ENCODE measurements around the gene RALGPS1.

Gene RALGPS1

GRCh38 chr9:127216210-127216887, 301.8 kb downstream of the RALGPS1 start:
- Histone ChIP-seq H3K36me3 (no peaks in the 10 kb centered on the region), H3K4me1 (ENCODE audit: control insufficient read depth in 1 of 2, insufficient read depth in 1 of 2, low read depth in 1 of 2, low read length in 1 of 2) (no peaks in the 10 kb centered on the region), H3K27ac (no peak overlapping the region), H3K27me3 (peaks cover 3% of the 10 kb centered on the region), H3K4me3 (ENCODE audit: low read depth in 1 of 2, low read length in 1 of 2) (no peak overlapping the region), H3K9me3 (no peaks in the 10 kb centered on the region)
- no peak for TF ChIP-seq CTCF (IDR thresholded peaks at IDR 0.05)

GRCh38 chr9:127216888-127217217, 302.3 kb downstream of the RALGPS1 start:
- Histone ChIP-seq H3K4me3 (ENCODE audit: low read depth in 1 of 2, low read length in 1 of 2) (no peak overlapping the region), H3K27me3 (peaks cover 3% of the 10 kb centered on the region), H3K4me1 (ENCODE audit: control insufficient read depth in 1 of 2, insufficient read depth in 1 of 2, low read depth in 1 of 2, low read length in 1 of 2) (peaks cover 3 to 4% of the 10 kb centered on the region in 2 experiments), H3K9me3 (no peaks in the 10 kb centered on the region), H3K36me3 (no peaks in the 10 kb centered on the region), H3K27ac (no peak overlapping the region)
- TF ChIP-seq CTCF (IDR thresholded peaks at IDR 0.05) = no peak

- H3K36me3 ChIP-seq = no peaks in the 10 kb centered on the region
- no peak overlapping the region for H3K4me3 ChIP-seq (ENCODE audit: low read depth in 1 of 2, low read length in 1 of 2)
- peaks cover 13% of the 10 kb centered on the region for H3K27me3 ChIP-seq
- no peak overlapping the region for H3K27ac ChIP-seq
- no peaks in the 10 kb centered on the region for H3K9me3 ChIP-seq
- no peak for TF ChIP-seq CTCF (IDR thresholded peaks at IDR 0.05)
- H3K4me1 ChIP-seq (ENCODE audit: control insufficient read depth in 1 of 2, insufficient read depth in 1 of 2, low read depth in 1 of 2, low read length in 1 of 2) = peaks cover 10% of the 10 kb centered on the region in 2 experiments
Observed at GRCh38 chr9:127218818-127219217, 304.2 kb downstream of the RALGPS1 start.

- no peak overlapping the region for H3K4me3 ChIP-seq (ENCODE audit: low read depth in 1 of 2, low read length in 1 of 2)
- H3K27ac ChIP-seq = no peak overlapping the region
- TF ChIP-seq CTCF (IDR thresholded peaks at IDR 0.05) = no peak
- peaks cover 12 to 17% of the 10 kb centered on the region in 2 experiments for H3K4me1 ChIP-seq (ENCODE audit: control insufficient read depth in 1 of 2, insufficient read depth in 1 of 2, low read depth in 1 of 2, low read length in 1 of 2)
- no peaks in the 10 kb centered on the region for H3K9me3 ChIP-seq
- H3K36me3 ChIP-seq = no peaks in the 10 kb centered on the region
- H3K27me3 ChIP-seq = peaks cover 20% of the 10 kb centered on the region
Observed at GRCh38 chr9:127219520-127219919, 304.9 kb downstream of the RALGPS1 start.

GRCh38 chr9:127221695-127222094, 307.1 kb downstream of the RALGPS1 start:
- Histone ChIP-seq H3K9me3 (no peaks in the 10 kb centered on the region), H3K4me1 (ENCODE audit: control insufficient read depth in 1 of 2, insufficient read depth in 1 of 2, low read depth in 1 of 2, low read length in 1 of 2) (peaks cover 19 to 32% of the 10 kb centered on the region in 2 experiments), H3K27me3 (peaks cover 41% of the 10 kb centered on the region), H3K36me3 (no peaks in the 10 kb centered on the region), H3K27ac (no peak overlapping the region), H3K4me3 (ENCODE audit: low read depth in 1 of 2, low read length in 1 of 2) (no peak overlapping the region)
- TF ChIP-seq CTCF (IDR thresholded peaks at IDR 0.05) = no peak
